CMK (cell line): ENCODE results near the gene TMEM164.

Source experiments
- DNase-seq: peaks from one replicate; pipeline ENCODE4 v3.0.0-alpha.2; 2010; ENCODE audit warnings: low read depth

TMEM164 gene

GRCh38 chrX:110167952-110168451 lies 165.1 kb downstream of the TMEM164 start:
- no peak for DNase-seq

GRCh38 chrX:110168585-110168984 lies 165.7 kb downstream of the TMEM164 start:
- DNase-seq, result no peak

- no peak for DNase-seq
Observed at GRCh38 chrX:110170029-110170428, 167.1 kb downstream of the TMEM164 start.

- DNase-seq, result no peak
Observed at GRCh38 chrX:110171442-110171841, 168.5 kb downstream of the TMEM164 start.

- no peak for DNase-seq
Observed at GRCh38 chrX:110172215-110172614, 169.3 kb downstream of the TMEM164 start.

- DNase-seq, result no peak
Observed at GRCh38 chrX:110173192-110174175, 170.6 kb downstream of the TMEM164 start.

GRCh38 chrX:110175146-110175545 lies 172.2 kb downstream of the TMEM164 start:
- no peak for DNase-seq

GRCh38 chrX:110175696-110176095 lies 172.8 kb downstream of the TMEM164 start:
- DNase-seq, result no peak

GRCh38 chrX:110178179-110178865 lies 175.4 kb downstream of the TMEM164 start:
- DNase-seq, result no peak

- no peak for DNase-seq
Observed at GRCh38 chrX:110180176-110180927, 177.4 kb downstream of the TMEM164 start.

- no peak for DNase-seq
Observed at GRCh38 chrX:110180928-110181310, 178.0 kb downstream of the TMEM164 start.

GRCh38 chrX:110181459-110182137 lies 178.7 kb downstream of the TMEM164 start:
- DNase-seq, result no peak

- DNase-seq, result no peak
Observed at GRCh38 chrX:110182362-110182761, 179.4 kb downstream of the TMEM164 start.

GRCh38 chrX:110182865-110183264 lies 180.0 kb downstream of the TMEM164 start:
- DNase-seq, result peak; percentile 36

GRCh38 chrX:110183314-110183713 lies 180.4 kb downstream of the TMEM164 start:
- DNase-seq, result no peak

GRCh38 chrX:110188701-110189558 lies 186.0 kb downstream of the TMEM164 start:
- DNase-seq, result no peak

- DNase-seq, result peak; percentile 41
Observed at GRCh38 chrX:110192516-110192915, 189.6 kb downstream of the TMEM164 start.

- DNase-seq, result no peak
Observed at GRCh38 chrX:110194977-110195376, 192.1 kb downstream of the TMEM164 start.

GRCh38 chrX:110201799-110202198 lies 198.9 kb downstream of the TMEM164 start:
- no peak for DNase-seq

GRCh38 chrX:110204986-110205385 lies 202.1 kb downstream of the TMEM164 start:
- no peak for DNase-seq

GRCh38 chrX:110208092-110208491 lies 205.2 kb downstream of the TMEM164 start:
- DNase-seq, result no peak
